ENCODE data around the gene ADAMTS7.
"Not testable (repeated sequence)": the region's sequence is repeated elsewhere in the genome, so short reads cannot be mapped to it uniquely, and the experiment has no call there.

Gene ADAMTS7

GRCh38 chr15:78791357-78791756 is 19.9 kb downstream of the ADAMTS7 start:
- TF ChIP-seq CTCF (IDR thresholded peaks at IDR 0.05; ENCODE audit: low read depth, low read length), result no peak
- no peak for DNase-seq (ENCODE audit: low read depth in 2 of 2)
- H3K4me3 ChIP-seq (replicated peaks in 1 of 2; ENCODE audit: low read depth in 2 of 2, low read length in 2 of 2), result no peak overlapping the region

GRCh38 chr15:78790027-78790426 is 21.2 kb downstream of the ADAMTS7 start:
- TF ChIP-seq CTCF (IDR thresholded peaks at IDR 0.05; ENCODE audit: low read depth, low read length), result no peak
- H3K4me3 ChIP-seq (replicated peaks in 1 of 2; ENCODE audit: low read depth in 2 of 2, low read length in 2 of 2), result no peak overlapping the region
- DNase-seq (ENCODE audit: low read depth in 2 of 2), result no peak

- no peak for DNase-seq (ENCODE audit: low read depth in 2 of 2)
- TF ChIP-seq CTCF (IDR thresholded peaks at IDR 0.05; ENCODE audit: low read depth, low read length), result no peak
- H3K4me3 ChIP-seq (replicated peaks in 1 of 2; ENCODE audit: low read depth in 2 of 2, low read length in 2 of 2), result no peak overlapping the region
These were observed 21.6 kb downstream of the ADAMTS7 start for GRCh38 chr15:78789615-78790014.

- no peak overlapping the region for H3K4me3 ChIP-seq (replicated peaks in 1 of 2; ENCODE audit: low read depth in 2 of 2, low read length in 2 of 2)
- DNase-seq (ENCODE audit: low read depth in 2 of 2), result no peak
- no peak for TF ChIP-seq CTCF (IDR thresholded peaks at IDR 0.05; ENCODE audit: low read depth, low read length)
These were observed 23.1 kb downstream of the ADAMTS7 start for GRCh38 chr15:78788016-78788660.

- not testable (repeated sequence) for H3K4me3 ChIP-seq (replicated peaks in 1 of 2; ENCODE audit: low read depth in 2 of 2, low read length in 2 of 2); DNase-seq (ENCODE audit: low read depth in 2 of 2)
These were observed 28.9 kb downstream of the ADAMTS7 start for GRCh38 chr15:78782402-78782801.

- not testable (repeated sequence) for H3K4me3 ChIP-seq (replicated peaks in 1 of 2; ENCODE audit: low read depth in 2 of 2, low read length in 2 of 2); DNase-seq (ENCODE audit: low read depth in 2 of 2)
These were observed 29.9 kb downstream of the ADAMTS7 start for GRCh38 chr15:78781381-78781780.

GRCh38 chr15:78779975-78780374 is 31.3 kb downstream of the ADAMTS7 start:
- H3K4me3 ChIP-seq (replicated peaks in 1 of 2; ENCODE audit: low read depth in 2 of 2, low read length in 2 of 2); DNase-seq (ENCODE audit: low read depth in 2 of 2): not testable (repeated sequence)

- not testable (repeated sequence) for DNase-seq (ENCODE audit: low read depth in 2 of 2)
These were observed 32.0 kb downstream of the ADAMTS7 start for GRCh38 chr15:78779176-78779785.

GRCh38 chr15:78778422-78778821 is 32.8 kb downstream of the ADAMTS7 start:
- no peak for TF ChIP-seq CTCF (IDR thresholded peaks at IDR 0.05; ENCODE audit: low read depth, low read length)
- no peak for DNase-seq (ENCODE audit: low read depth in 2 of 2)
- H3K4me3 ChIP-seq (replicated peaks in 1 of 2; ENCODE audit: low read depth in 2 of 2, low read length in 2 of 2), result no peak overlapping the region

More at GRCh38 chr15:78779176-78779785, 32.0 kb downstream of the ADAMTS7 start:
- H3K4me3 ChIP-seq (replicated peaks in 1 of 2; ENCODE audit: low read depth in 2 of 2, low read length in 2 of 2), result not testable (repeated sequence)

- not testable (repeated sequence) for H3K4me3 ChIP-seq (replicated peaks in 1 of 2; ENCODE audit: low read depth in 2 of 2, low read length in 2 of 2); DNase-seq (ENCODE audit: low read depth in 2 of 2)
These were observed 33.3 kb downstream of the ADAMTS7 start for GRCh38 chr15:78777953-78778345.

GRCh38 chr15:78777290-78777952 is 33.8 kb downstream of the ADAMTS7 start:
- H3K4me3 ChIP-seq (replicated peaks in 1 of 2; ENCODE audit: low read depth in 2 of 2, low read length in 2 of 2); DNase-seq (ENCODE audit: low read depth in 2 of 2): not testable (repeated sequence)
